Aorta (tissue), 5 donors: ENCODE measurements around the gene WDFY4. TPM values are rescaled to one million over a fixed set of nuclear protein-coding genes. Genes with fewer than 3 reads are reported as not detected.

ENCODE experiments used
- ATAC-seq: fragments of 200-7000 bp; cut with Tn5 transposase; one replicate; pipeline ENCODE4 v1.9.1; 2022; ENCODE audit warnings: moderate library complexity; ENCODE audit not compliant: low FRiP score
- DNase-seq, 2 donors: peaks; one replicate each; pipeline ENCODE4 v3.0.0-alpha.2; 2020
- H3K27ac ChIP-seq, 2 donors: one replicate each; pipeline ENCODE4 v1.5.1; 2013; ENCODE audit warnings: low read length in 2 of 2, mild to moderate bottlenecking in 2 of 2, moderate library complexity in 2 of 2, control low read depth in 1 of 2, inconsistent platforms in 1 of 2, low read depth in 1 of 2
- H3K27me3 ChIP-seq, 2 donors: one replicate each; pipeline ENCODE4 v1.6.1; 2013; ENCODE audit warnings: control low read depth in 1 of 2, low read length in 1 of 2, mild to moderate bottlenecking in 1 of 2, moderate library complexity in 1 of 2; ENCODE audit not compliant: insufficient read depth in 2 of 2, control insufficient read depth in 1 of 2
- H3K36me3 ChIP-seq, 2 donors: one replicate each; pipeline ENCODE4 v1.6.1; 2013; ENCODE audit warnings: control low read depth in 1 of 2, low read length in 1 of 2, mild to moderate bottlenecking in 1 of 2; ENCODE audit not compliant: insufficient read depth in 2 of 2, control insufficient read depth in 1 of 2
- H3K4me1 ChIP-seq, 2 donors: one replicate each; pipeline ENCODE4 v1.6.1; 2013; ENCODE audit warnings: low read length in 2 of 2, control low read depth in 1 of 2, mild to moderate bottlenecking in 1 of 2, moderate library complexity in 1 of 2; ENCODE audit not compliant: insufficient read depth in 2 of 2, control insufficient read depth in 1 of 2
- H3K4me3 ChIP-seq, 2 donors: one replicate each; pipeline ENCODE4 v1.5.1; 2013; ENCODE audit warnings: low read length in 2 of 2, control low read depth in 1 of 2, mild to moderate bottlenecking in 1 of 2
- H3K9me3 ChIP-seq: one replicate; pipeline ENCODE4 v1.6.1; 2013; ENCODE audit warnings: mild to moderate bottlenecking, low read length; ENCODE audit not compliant: control insufficient read depth
- WGBS, 2 donors: extraction: QIAGEN DNeasy Blood & Tissue Kit; methylation state at CpG; one replicate each; pipeline ENCODE4 v1.1.7; 2013; 5-methylcytosine and 5-hydroxymethylcytosine counted together
- intact Hi-C, 2 donors: fragments of 100-400 bp; cut with DNase I; formaldehyde crosslinking; loops; one replicate each; pipeline versions ENCODE4 v1.14.2 to v1.15.0; 2022
- polyA plus RNA-seq, 2 donors: library from polyadenylated mRNA; stranded (reverse); fragments of 200-250 nt; gene quantifications; one replicate each; pipeline ENCODE4 v1.2.3, GENCODE V29; 2013
- total RNA-seq, 2 donors: library from RNA; stranded (reverse); fragmentation: NEBNext Ultra II Directional; extraction: Animal tissue kit (Norgen Biotek cat#: 25700); gene quantifications; one replicate each; pipeline ENCODE4 v1.2.1, GENCODE V29; 2021
- donor health status: healthy with polysubstance abuse.
- donor health status: Bipolar disorder and iron deficiency.
- donor health status: DM: no; HTN: no; CAD: no.
- donor health status: DM: no; HTN: no; CAD: no.
- donor health status: DM: yes; HTN: yes; CAD: no.

WDFY4 gene
- total and polyA plus RNA-seq, 4 donors = 0.54 to 15.0 (median 4.6) TPM

DNA sequence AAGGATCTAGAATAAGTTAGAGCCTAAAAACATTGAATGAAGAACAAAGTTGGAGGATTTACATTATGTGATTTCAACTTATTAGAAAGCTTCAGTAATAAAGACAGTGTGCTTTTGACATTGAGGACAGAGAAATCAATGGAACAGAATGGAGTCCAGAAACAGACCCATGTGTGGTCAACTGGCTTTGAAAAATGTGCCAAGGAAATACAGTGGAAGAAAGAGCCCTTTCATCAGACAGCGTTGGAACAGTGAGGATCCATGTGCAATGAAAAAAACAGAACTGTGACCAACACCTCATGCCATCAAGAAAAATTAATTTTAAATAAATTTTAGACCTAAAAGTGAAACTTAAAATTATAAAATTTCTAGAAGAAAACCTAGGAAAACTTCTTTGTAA is 305.6 kb downstream of the WDFY4 start:
- no peaks in the 10 kb centered on the region for H3K9me3 ChIP-seq
- H3K27ac ChIP-seq = no peak overlapping the region
- H3K4me3 ChIP-seq = no peak overlapping the region
- DNase-seq (no peak), ATAC-seq (no peak)
- no peaks in the 10 kb centered on the region for H3K4me1 ChIP-seq
- intact Hi-C loops = no loop called here
- WGBS, 2 donors = 97 to 100% methylated on average over 1 of the region's 1 CpG
- no peaks in the 10 kb centered on the region for H3K27me3 ChIP-seq
- H3K36me3 ChIP-seq = no peaks in the 10 kb centered on the region

- H3K36me3 ChIP-seq = no peaks in the 10 kb centered on the region
Observed at GRCh38 chr10:48993627-48994026, 309.0 kb downstream of the WDFY4 start.

GRCh38 chr10:48996329-48996728 is 311.7 kb downstream of the WDFY4 start:
- WGBS, 2 donors = 78 to 87% methylated on average over 3 of the region's 3 CpGs
- ATAC-seq (no peak), DNase-seq (no peak)
- Histone ChIP-seq H3K4me1 (no peaks in the 10 kb centered on the region), H3K9me3 (no peaks in the 10 kb centered on the region), H3K27me3 (no peaks in the 10 kb centered on the region), H3K4me3 (no peak overlapping the region), H3K27ac (no peak overlapping the region), H3K36me3 (no peaks in the 10 kb centered on the region)
- intact Hi-C loops = no loop called here

More at GRCh38 chr10:48993627-48994026, 309.0 kb downstream of the WDFY4 start:
- intact Hi-C loops = no loop called here
- Histone ChIP-seq H3K9me3 (no peaks in the 10 kb centered on the region), H3K27ac (no peak overlapping the region), H3K27me3 (no peaks in the 10 kb centered on the region), H3K4me1 (no peaks in the 10 kb centered on the region), H3K4me3 (no peak overlapping the region)
- DNase-seq (no peak), ATAC-seq (no peak)
- 80 to 85% methylated on average over 5 of the region's 5 CpGs for WGBS, 2 donors

DNA sequence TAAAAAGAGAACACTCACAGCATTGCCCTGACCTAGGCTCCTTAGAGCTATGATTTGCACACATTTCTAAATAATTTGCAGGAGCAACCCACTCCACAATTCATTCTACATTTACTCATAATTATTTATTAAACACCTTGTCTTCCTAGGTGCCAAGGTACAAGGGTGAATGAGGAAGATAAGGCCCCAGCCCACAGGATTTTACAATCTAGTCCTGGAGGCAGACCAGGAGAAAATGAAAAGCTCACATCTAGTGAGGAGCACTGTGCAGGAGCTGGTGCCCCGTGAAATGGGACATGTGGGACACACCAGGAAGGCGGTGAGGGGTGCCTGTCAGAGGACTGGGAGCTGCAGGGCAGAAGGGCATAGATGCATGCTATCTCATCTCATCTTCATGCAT is 314.7 kb downstream of the WDFY4 start:
- 94 to 97% methylated on average over 2 of the region's 2 CpGs for WGBS, 2 donors
- DNase-seq = no peak
- H3K36me3 ChIP-seq = no peaks in the 10 kb centered on the region
- no peak for ATAC-seq
- no peaks in the 10 kb centered on the region for H3K27me3 ChIP-seq
- no peak overlapping the region for H3K27ac ChIP-seq
- intact Hi-C loops = no loop called here
- no peak overlapping the region for H3K4me3 ChIP-seq
- no peaks in the 10 kb centered on the region for H3K4me1 ChIP-seq
- no peaks in the 10 kb centered on the region for H3K9me3 ChIP-seq

GRCh38 chr10:49000437-49001398 is 316.0 kb downstream of the WDFY4 start:
- no peak overlapping the region for H3K27ac ChIP-seq

GRCh38 chr10:49001402-49001801 is 316.7 kb downstream of the WDFY4 start:
- Histone ChIP-seq H3K27ac (no peak overlapping the region), H3K4me3 (no peak overlapping the region), H3K9me3 (no peaks in the 10 kb centered on the region), H3K27me3 (no peaks in the 10 kb centered on the region), H3K36me3 (no peaks in the 10 kb centered on the region), H3K4me1 (no peaks in the 10 kb centered on the region)
- ATAC-seq = peak; percentile 29
- DNase-seq = no peak
- WGBS, 2 donors = 81% methylated on average over 9 of the region's 9 CpGs
- intact Hi-C loops = no loop called here

More at GRCh38 chr10:49000437-49001398, 316.0 kb downstream of the WDFY4 start:
- H3K4me1 ChIP-seq = no peaks in the 10 kb centered on the region
- intact Hi-C loops = no loop called here
- H3K9me3 ChIP-seq = no peaks in the 10 kb centered on the region
- H3K27me3 ChIP-seq = no peaks in the 10 kb centered on the region
- H3K4me3 ChIP-seq = no peak overlapping the region
- H3K36me3 ChIP-seq = no peaks in the 10 kb centered on the region
- WGBS, 2 donors = 25 to 33% methylated on average over 13 of the region's 13 CpGs
- DNase-seq = no peak
- peak; percentile 54 for ATAC-seq

GRCh38 chr10:49001870-49002672 is 317.4 kb downstream of the WDFY4 start:
- Histone ChIP-seq H3K4me3 (no peak overlapping the region), H3K27me3 (no peaks in the 10 kb centered on the region), H3K27ac (no peak overlapping the region), H3K9me3 (no peaks in the 10 kb centered on the region), H3K36me3 (no peaks in the 10 kb centered on the region), H3K4me1 (no peaks in the 10 kb centered on the region)
- WGBS, 2 donors = 45 to 46% methylated on average over 17 of the region's 17 CpGs
- DNase-seq (no peak), ATAC-seq (peak; percentile 60)
- intact Hi-C loops = no loop called here

GRCh38 chr10:49005270-49005669 is 320.6 kb downstream of the WDFY4 start:
- no peak for DNase-seq
- intact Hi-C loops = no loop called here
- Histone ChIP-seq H3K9me3 (no peaks in the 10 kb centered on the region), H3K36me3 (no peaks in the 10 kb centered on the region), H3K4me3 (no peak overlapping the region), H3K27ac (no peak overlapping the region), H3K4me1 (peaks cover 0 to 7% of the 10 kb centered on the region in 2 donors), H3K27me3 (no peaks in the 10 kb centered on the region)
- WGBS, 2 donors = 15 to 21% methylated on average over 5 of the region's 5 CpGs
- ATAC-seq = no peak
